CD8-positive, alpha-beta memory T cell (primary cell): ENCODE measurements around the gene CTU2. TPM values are rescaled to one million over a fixed set of nuclear protein-coding genes. Genes with fewer than 3 reads are reported as not detected.

ENCODE experiments used
- CTCF ChIA-PET: fragments of 350-600 bp; sonication (Branson Sonifier 250); formaldehyde crosslinking; loops from one replicate; lab custom pipeline; 2021; ENCODE audit warnings: antibody characterized with exemption; lab: Charles Lee
- POLR2A ChIA-PET: fragments of 350-600 bp; sonication (Branson Sonifier 250); formaldehyde crosslinking; loops from one replicate; lab custom pipeline; 2021; ENCODE audit warnings: antibody characterized with exemption; lab: Charles Lee
- DNase-seq, 5 donors: peaks; one replicate each; pipeline versions ENCODE4 v3.0.0 to v3.0.0-alpha.2; 2020 to 2022; ENCODE audit warnings: mixed read lengths in 1 of 5
- H3K27ac ChIP-seq: one replicate; pipeline ENCODE4 v1.7.0; 2013; ENCODE audit warnings: low read depth, mild to moderate bottlenecking, low read length, moderate library complexity
- H3K27me3 ChIP-seq: 2 replicates; pipeline ENCODE4 v1.7.0; 2013; ENCODE audit warnings: low read length, mild to moderate bottlenecking; ENCODE audit not compliant: insufficient read depth, poor library complexity, severe bottlenecking
- H3K36me3 ChIP-seq: 2 replicates; pipeline ENCODE4 v1.7.0; 2013; ENCODE audit warnings: mild to moderate bottlenecking, low read length, moderate library complexity; ENCODE audit not compliant: insufficient read depth
- H3K4me1 ChIP-seq: 2 replicates; pipeline ENCODE4 v1.7.0; 2013; ENCODE audit warnings: mild to moderate bottlenecking, low read length, moderate library complexity; ENCODE audit not compliant: insufficient read depth
- H3K4me3 ChIP-seq: 2 replicates; pipeline ENCODE4 v1.7.0; 2013; ENCODE audit warnings: mild to moderate bottlenecking, low read length
- H3K9me3 ChIP-seq: 2 replicates; pipeline ENCODE4 v1.7.0; 2013; ENCODE audit warnings: mild to moderate bottlenecking, low read length
- H3K27ac Mint-ChIP-seq, 8 donors: one replicate each; pipeline ENCODE4 v1.8.0; 2020 to 2021; ENCODE audit warnings: mixed read lengths in 8 of 8, mild to moderate bottlenecking in 6 of 8, inconsistent platforms in 3 of 8, moderate library complexity in 3 of 8
- H3K27me3 Mint-ChIP-seq, 2 donors: one replicate each; pipeline ENCODE4 v1.8.0; 2020 to 2021; ENCODE audit warnings: mixed read lengths in 2 of 2, mild to moderate bottlenecking in 1 of 2, moderate library complexity in 1 of 2
- H3K36me3 Mint-ChIP-seq, 3 donors: one replicate each; pipeline ENCODE4 v1.8.0; 2020 to 2021; ENCODE audit warnings: mixed read lengths in 3 of 3, inconsistent platforms in 1 of 3, mild to moderate bottlenecking in 1 of 3
- H3K4me1 Mint-ChIP-seq, 3 donors: one replicate each; pipeline ENCODE4 v1.8.0; 2020 to 2021; ENCODE audit warnings: mixed read lengths in 3 of 3, inconsistent platforms in 1 of 3, mild to moderate bottlenecking in 1 of 3
- H3K4me3 Mint-ChIP-seq, 7 donors: one replicate each; pipeline ENCODE4 v1.8.0; 2020 to 2021; ENCODE audit warnings: mixed read lengths in 7 of 7, mild to moderate bottlenecking in 6 of 7, moderate library complexity in 4 of 7, inconsistent platforms in 2 of 7
- H3K9me3 Mint-ChIP-seq, 5 donors: one replicate each; pipeline ENCODE4 v1.8.0; 2020 to 2022; ENCODE audit warnings: mixed read lengths in 5 of 5, mild to moderate bottlenecking in 3 of 5, moderate library complexity in 2 of 5, inconsistent platforms in 1 of 5
- polyA plus RNA-seq: library from polyadenylated mRNA; unstranded; fragments of 300-500 nt; fragmentation: Illumina TruSeq; gene quantifications from one replicate; pipeline ENCODE4 v1.2.3, GENCODE V29; 2021
- total RNA-seq, 2 experiments: library from RNA; stranded (reverse); gene quantifications; one replicate each; pipeline ENCODE4 v1.2.3, GENCODE V29; 2021

CTU2 gene
- total and polyA plus RNA-seq, 3 experiments from 2014 or later: 21.6 to 69.0 (median 68.6) TPM

DNA sequence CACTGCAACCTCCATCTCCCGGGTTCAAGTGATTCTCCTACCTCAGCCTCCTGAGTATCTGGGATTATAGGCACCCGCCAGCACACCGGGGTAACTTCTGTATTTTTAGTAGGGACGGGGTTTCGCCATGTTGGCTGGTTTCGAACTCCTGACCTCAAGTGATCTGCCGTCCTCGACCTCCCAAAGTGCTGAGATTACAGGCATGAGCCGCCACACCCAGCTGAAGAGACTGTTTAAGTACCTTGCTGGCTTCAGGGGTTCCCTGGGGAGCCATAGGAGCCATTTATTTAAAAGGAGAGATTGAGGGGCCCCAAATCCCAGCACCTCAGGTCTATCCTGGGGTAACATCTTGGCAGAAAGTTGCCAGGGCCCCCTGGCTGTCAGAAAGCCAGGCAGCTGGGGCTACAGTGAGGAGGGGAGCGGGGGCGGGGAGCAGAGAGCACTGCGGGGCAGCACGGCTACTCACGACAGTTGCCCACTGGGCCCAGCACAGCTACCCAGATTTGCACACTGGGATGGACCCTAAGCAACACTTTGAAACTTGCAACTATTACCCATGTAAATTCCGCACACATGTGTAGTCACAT, 21.6 kb upstream of the CTU2 start:
- Mint-ChIP-seq H3K9me3 (no peaks in the 10 kb centered on the region), H3K27ac (peak overlapping the region in 7 of 8 donors; percentile 12 to 98 (median 76)), H3K4me1 (peaks cover 28 to 67% (median 29%) of the 10 kb centered on the region in 3 donors), H3K27me3 (no peaks in the 10 kb centered on the region), H3K4me3 (peak overlapping the region; percentile 80 to 94 (median 84)), H3K36me3 (peaks cover 0 to 16% (median 0%) of the 10 kb centered on the region in 3 donors)
- CTCF ChIA-PET: interaction anchor here (0.8 to 2.2 kb wide), 15 partner anchors 11 to 173 kb away, joined by 3 to 26 read pairs (median 4); partner anchors contain the start of genes MVD and TRAPPC2L
- POLR2A ChIA-PET: interaction anchor here (0.6 kb wide), 1 partner anchor 23 kb away, joined by 3 read pairs; no protein-coding TSS in a partner anchor
- Histone ChIP-seq H3K27me3 (no peaks in the 10 kb centered on the region), H3K27ac (no peak overlapping the region), H3K36me3 (peaks cover 7% of the 10 kb centered on the region), H3K9me3 (no peaks in the 10 kb centered on the region), H3K4me1 (peaks cover 54% of the 10 kb centered on the region), H3K4me3 (peak overlapping the region; percentile 81)
- DNase-seq: no peak

DNA sequence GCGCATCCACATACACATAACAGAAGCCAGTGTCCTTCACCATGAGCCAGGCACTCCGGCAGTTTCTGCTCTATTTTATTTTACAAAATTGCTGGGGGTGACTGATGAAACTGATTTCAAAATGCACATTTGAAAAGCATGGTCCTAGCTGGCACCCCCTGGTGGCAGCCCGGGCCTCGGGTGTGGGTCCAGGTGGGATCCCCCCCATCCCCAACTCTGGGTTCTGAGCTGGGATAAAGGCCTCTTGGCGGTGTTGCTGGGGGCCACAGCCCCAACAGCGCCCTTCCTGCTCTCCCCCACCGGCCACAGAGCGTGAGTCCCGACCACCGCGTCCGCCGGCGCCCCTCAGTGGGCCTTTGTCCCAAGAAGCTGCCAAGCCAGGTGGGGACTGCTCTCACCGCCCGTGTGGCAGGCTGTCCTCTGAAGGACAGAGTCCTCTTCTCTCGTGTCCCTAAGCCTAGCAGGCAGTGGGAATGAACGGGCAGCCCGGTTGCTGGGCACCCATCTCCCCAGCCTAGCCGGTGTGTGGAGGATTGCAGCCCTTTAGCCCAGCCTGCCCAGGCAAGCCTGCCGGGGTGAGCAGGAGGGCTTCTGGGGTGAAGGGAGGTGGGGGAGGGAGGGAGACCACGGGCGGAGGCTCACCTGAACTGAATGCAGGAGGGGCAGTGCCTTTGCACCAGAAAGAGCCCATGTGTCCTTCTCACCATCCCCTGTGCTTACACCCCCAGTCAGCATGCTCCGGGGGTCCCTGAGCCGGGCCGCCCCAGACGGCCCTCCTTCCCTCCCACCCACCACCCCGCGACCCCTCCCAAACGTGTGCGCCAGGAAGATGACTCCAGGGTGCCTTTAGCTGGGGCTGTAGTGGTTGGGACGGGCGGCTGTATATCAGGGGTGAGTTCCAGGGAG, 20.9 kb upstream of the CTU2 start:
- peaks cover 30 to 68% (median 32%) of the 10 kb centered on the region in 3 donors for H3K4me1 Mint-ChIP-seq
- POLR2A ChIA-PET: interaction anchor here (0.6 to 1.1 kb wide), 3 partner anchors 18 to 22 kb away, joined by 3 read pairs; no protein-coding TSS in a partner anchor

DNA sequence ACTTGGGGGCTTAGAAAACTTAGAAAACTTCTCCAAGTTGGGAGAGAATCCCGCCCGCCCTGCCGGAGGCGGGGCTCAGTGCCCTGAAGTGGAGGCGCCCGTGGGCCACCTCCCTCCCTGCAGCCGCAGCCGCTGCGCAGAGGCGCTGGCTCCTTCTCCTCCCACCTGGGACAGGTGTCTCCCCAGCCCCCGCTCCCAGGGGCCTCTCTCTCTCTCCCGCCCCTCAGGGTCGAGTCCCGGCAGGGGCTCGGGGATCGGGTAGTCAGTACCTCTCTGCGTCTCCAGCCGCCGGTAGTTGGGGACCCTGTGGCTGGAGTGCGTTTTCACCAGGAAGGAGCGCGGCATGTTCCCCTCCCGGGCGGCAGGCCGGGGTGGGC, 20.3 kb upstream of the CTU2 start:
- H3K4me3 ChIP-seq: peak overlapping the region; percentile 81
- Mint-ChIP-seq H3K27ac (peak overlapping the region in 5 of 8 donors; percentile 36 to 83 (median 66)), H3K4me3 (peak overlapping the region; percentile 80 to 94 (median 84)), H3K4me1 (peaks cover 33 to 69% (median 35%) of the 10 kb centered on the region in 3 donors), H3K36me3 (peaks cover 0 to 8% (median 0%) of the 10 kb centered on the region in 3 donors), H3K27me3 (no peaks in the 10 kb centered on the region), H3K9me3 (no peaks in the 10 kb centered on the region)
- CTCF ChIA-PET: interaction anchor here (1.2 to 2.2 kb wide), 3 partner anchors 18 to 69 kb away, joined by 3 to 26 read pairs (median 8); no protein-coding TSS in a partner anchor
- POLR2A ChIA-PET: interaction anchor here (0.6 to 1.1 kb wide), 4 partner anchors 17 to 93 kb away, joined by 3 to 4 read pairs (median 3); no protein-coding TSS in a partner anchor
- peaks cover 60% of the 10 kb centered on the region for H3K4me1 ChIP-seq
- peak in 4 of 5 donors; percentile 44 to 75 (median 52) for DNase-seq
- peaks cover under 1% of the 10 kb centered on the region for H3K36me3 ChIP-seq
- H3K27ac ChIP-seq: peak overlapping the region; percentile 70
- no peaks in the 10 kb centered on the region for H3K27me3 ChIP-seq
- H3K9me3 ChIP-seq: no peaks in the 10 kb centered on the region

More for the DNA sequence above, 20.9 kb upstream of the CTU2 start:
- CTCF ChIA-PET: interaction anchor here (0.8 to 2.2 kb wide), 16 partner anchors 10 to 172 kb away, joined by 3 to 26 read pairs (median 4); partner anchors contain the start of genes MVD and TRAPPC2L
- Histone ChIP-seq H3K36me3 (peaks cover 6% of the 10 kb centered on the region), H3K27ac (peak overlapping the region; percentile 70), H3K9me3 (no peaks in the 10 kb centered on the region), H3K4me3 (peak overlapping the region; percentile 81), H3K27me3 (no peaks in the 10 kb centered on the region), H3K4me1 (peaks cover 60% of the 10 kb centered on the region)
- H3K27me3 Mint-ChIP-seq: no peaks in the 10 kb centered on the region
- H3K36me3 Mint-ChIP-seq: peaks cover 0 to 12% (median 0%) of the 10 kb centered on the region in 3 donors
- DNase-seq: peak in 4 of 5 donors; percentile 45 to 76 (median 56)
- H3K27ac Mint-ChIP-seq: peak overlapping the region; percentile 31 to 98 (median 75)
- peak overlapping the region; percentile 80 to 94 (median 84) for H3K4me3 Mint-ChIP-seq
- H3K9me3 Mint-ChIP-seq: no peaks in the 10 kb centered on the region

DNA sequence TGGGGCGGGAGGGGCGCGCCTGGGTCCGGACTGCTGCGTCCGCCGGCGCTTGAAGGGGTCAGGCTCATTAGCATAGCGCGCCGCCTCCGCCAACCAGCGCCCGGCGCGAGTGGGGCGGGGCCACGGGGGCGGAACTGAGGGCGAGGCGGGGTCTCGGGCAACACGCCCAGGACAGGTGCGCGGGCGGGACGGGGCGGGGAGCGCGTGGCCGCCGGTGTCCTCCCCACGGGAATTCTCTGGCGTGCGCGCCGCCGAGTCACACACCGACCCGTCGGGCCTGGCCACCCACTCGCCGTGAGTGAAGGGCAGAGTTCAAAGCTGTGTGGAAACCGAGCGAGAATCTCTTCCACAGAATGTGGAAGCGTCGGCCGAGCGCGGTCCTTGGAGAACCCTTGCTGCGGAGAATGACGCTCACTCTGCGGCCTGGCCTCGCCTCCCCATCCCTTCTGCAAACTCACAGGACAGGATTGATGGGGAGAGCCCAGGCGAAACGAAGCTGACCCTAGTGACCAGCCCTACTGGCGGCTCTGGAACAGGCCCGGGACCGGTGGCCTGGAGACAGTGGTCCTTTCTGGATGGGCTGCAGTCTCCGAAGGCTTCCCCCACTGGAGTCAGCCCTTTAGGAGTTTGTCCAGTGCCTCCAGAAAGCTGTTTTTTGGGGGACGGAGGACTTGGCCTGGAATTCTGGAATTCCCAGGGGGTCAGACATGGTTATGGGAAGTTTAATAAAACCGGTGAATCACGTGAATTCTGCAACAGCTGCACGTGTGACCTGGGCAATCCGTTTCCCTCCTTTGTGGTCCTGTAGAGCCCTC, 19.7 kb upstream of the CTU2 start, which contains the start of gene SNAI3:
Gene SNAI3, minus strand, starts transcription at position 69 of the 815 bp plus-strand sequence. CDS start 101 bp downstream, outside the sequence.
- POLR2A ChIA-PET: interaction anchor here (0.6 to 1.2 kb wide), 6 partner anchors 14 to 92 kb away, joined by 3 to 5 read pairs (median 3); no protein-coding TSS in a partner anchor
- DNase-seq: peak; percentile 76 to 89 (median 83)
- H3K4me1 ChIP-seq: peaks cover 60% of the 10 kb centered on the region
- Mint-ChIP-seq H3K36me3 (peaks cover 0 to 4% (median 0%) of the 10 kb centered on the region in 3 donors), H3K9me3 (no peaks in the 10 kb centered on the region), H3K4me1 (peaks cover 31 to 69% (median 35%) of the 10 kb centered on the region in 3 donors), H3K4me3 (peak within 1 kb of the TSS; percentile 80 to 94 (median 84)), H3K27ac (peak within 1 kb of the TSS; percentile 31 to 98 (median 75)), H3K27me3 (no peaks in the 10 kb centered on the region)
- peak within 1 kb of the TSS; percentile 81 for H3K4me3 ChIP-seq
- H3K27me3 ChIP-seq: no peaks in the 10 kb centered on the region
- peak within 1 kb of the TSS; percentile 70 for H3K27ac ChIP-seq
- no peaks in the 10 kb centered on the region for H3K36me3 ChIP-seq
- CTCF ChIA-PET: interaction anchor here (1.2 to 2.2 kb wide), 6 partner anchors 9 to 116 kb away, joined by 3 to 26 read pairs (median 4); partner anchors contain the start of gene ZC3H18
- H3K9me3 ChIP-seq: no peaks in the 10 kb centered on the region

DNA sequence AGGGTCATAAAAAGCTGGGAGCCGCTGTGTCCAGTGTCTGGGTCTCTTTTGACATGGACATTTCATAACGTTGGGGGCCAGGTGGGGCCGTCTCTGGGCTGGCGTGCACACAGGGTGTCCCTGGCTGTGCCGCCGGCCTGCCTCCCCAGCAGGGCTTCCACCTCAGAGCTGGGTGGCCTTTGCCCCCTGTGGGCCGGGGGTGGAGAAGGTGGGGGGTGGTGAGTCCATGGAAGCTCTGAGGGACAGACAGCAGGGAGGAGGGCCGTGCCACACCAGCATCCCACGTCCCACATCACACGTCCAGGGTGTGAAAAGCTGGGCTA, 19.1 kb upstream of the CTU2 start:
- Histone ChIP-seq H3K4me3 (no peak overlapping the region), H3K9me3 (no peaks in the 10 kb centered on the region), H3K27me3 (no peaks in the 10 kb centered on the region), H3K4me1 (peaks cover 60% of the 10 kb centered on the region), H3K27ac (no peak overlapping the region), H3K36me3 (no peaks in the 10 kb centered on the region)
- Mint-ChIP-seq H3K9me3 (no peaks in the 10 kb centered on the region), H3K27me3 (no peaks in the 10 kb centered on the region), H3K27ac (peak overlapping the region in 2 of 8 donors; percentile 66), H3K4me3 (peak overlapping the region in 5 of 7 donors; percentile 38 to 86 (median 48)), H3K4me1 (peaks cover 31 to 69% (median 35%) of the 10 kb centered on the region in 3 donors), H3K36me3 (peaks cover 0 to 2% (median 0%) of the 10 kb centered on the region in 3 donors)
- ChIA-PET POLR2A (interaction anchor here (0.8 to 1.2 kb wide), 3 partner anchors 13 to 67 kb away, joined by 3 to 5 read pairs (median 4); no protein-coding TSS in a partner anchor), CTCF (interaction anchor here (1.2 to 2.2 kb wide), 6 partner anchors 9 to 117 kb away, joined by 3 to 11 read pairs (median 4); partner anchors contain the start of gene ZC3H18)
- no peak for DNase-seq

DNA sequence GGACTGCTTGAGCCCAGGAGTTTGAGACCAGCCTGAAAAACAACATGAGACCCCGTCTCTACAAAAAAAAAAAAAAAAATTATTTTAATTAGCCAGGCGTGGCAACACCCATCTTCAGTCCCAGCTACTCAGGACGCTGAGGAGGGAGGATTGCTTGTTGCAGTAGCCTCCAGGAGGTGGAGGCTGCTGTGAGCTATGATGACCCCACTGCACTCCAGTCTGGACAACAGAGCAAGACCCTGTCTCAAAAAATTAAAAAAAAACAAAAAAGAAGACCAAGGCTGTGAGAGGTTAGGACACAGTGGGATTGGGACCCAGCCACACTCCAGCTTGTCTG, 18.7 kb upstream of the CTU2 start:
- peaks cover 0 to 2% (median 0%) of the 10 kb centered on the region in 3 donors for H3K36me3 Mint-ChIP-seq
- no peaks in the 10 kb centered on the region for H3K27me3 Mint-ChIP-seq
- H3K27ac Mint-ChIP-seq: peak overlapping the region in 1 of 8 donors; percentile 36
- Histone ChIP-seq H3K27ac (no peak overlapping the region), H3K4me3 (no peak overlapping the region), H3K9me3 (no peaks in the 10 kb centered on the region), H3K27me3 (no peaks in the 10 kb centered on the region), H3K36me3 (no peaks in the 10 kb centered on the region), H3K4me1 (peaks cover 61% of the 10 kb centered on the region)
- H3K9me3 Mint-ChIP-seq: no peaks in the 10 kb centered on the region
- no peak for DNase-seq
- peaks cover 30 to 69% (median 34%) of the 10 kb centered on the region in 3 donors for H3K4me1 Mint-ChIP-seq
- CTCF ChIA-PET: interaction anchor here (1.2 to 2.2 kb wide), 6 partner anchors 8 to 117 kb away, joined by 3 to 11 read pairs (median 4); partner anchors contain the start of gene ZC3H18
- H3K4me3 Mint-ChIP-seq: peak overlapping the region in 4 of 7 donors; percentile 38 to 64 (median 48)
- POLR2A ChIA-PET: interaction anchor here (0.6 to 1.2 kb wide), 3 partner anchors 13 to 530 kb away, joined by 3 to 5 read pairs (median 3); partner anchors contain the start of gene ZNF778
